NK-92 treated with Interleukin-12 subunit alpha and Interleukin-12 subunit beta, amount 100 ng/mL, for 24 hours (cell line): ENCODE measurements around the gene NLGN1.
"Not testable (repeated sequence)": the region's sequence is repeated elsewhere in the genome, so short reads cannot be mapped to it uniquely, and the experiment has no call there.

Source experiments
- DNase-seq: peaks from one replicate; lab custom pipeline; 2025; lab: John Stamatoyannopoulos, UW

Gene NLGN1

GRCh38 chr3:173397161-173398110 is at the start of gene NLGN1:
NLGN1 (plus strand) TSS chr3:173397744.
- no peak for DNase-seq

GRCh38 chr3:173351886-173352285 is 45.7 kb upstream of the NLGN1 start:
- no peak for DNase-seq

GRCh38 chr3:173353137-173353536 is 44.4 kb upstream of the NLGN1 start:
- not testable (repeated sequence) for DNase-seq

GRCh38 chr3:173354124-173354523 is 43.4 kb upstream of the NLGN1 start:
- no peak for DNase-seq

GRCh38 chr3:173371848-173372487 is 25.6 kb upstream of the NLGN1 start:
- DNase-seq, result no peak

- no peak for DNase-seq
Measured at GRCh38 chr3:173380681-173381080, 16.9 kb upstream of the NLGN1 start.

GRCh38 chr3:173381936-173382335 is 15.6 kb upstream of the NLGN1 start:
- DNase-seq, result not testable (repeated sequence)

- DNase-seq, result no peak
Measured at GRCh38 chr3:173395073-173395411, 2.5 kb upstream of the NLGN1 start.

GRCh38 chr3:173395412-173396181 is 1.9 kb upstream of the NLGN1 start:
- DNase-seq, result no peak

GRCh38 chr3:173396191-173397041 is 1.1 kb upstream of the NLGN1 start:
- no peak for DNase-seq

GRCh38 chr3:173398111-173398479 is 551 bp downstream of the NLGN1 start:
- DNase-seq, result no peak

GRCh38 chr3:173399044-173399443 is 1.5 kb downstream of the NLGN1 start:
- no peak for DNase-seq

- DNase-seq, result no peak
Measured at GRCh38 chr3:173401369-173401768, 3.8 kb downstream of the NLGN1 start.

GRCh38 chr3:173402656-173403055 is 5.1 kb downstream of the NLGN1 start:
- DNase-seq, result no peak

- DNase-seq, result no peak
Measured at GRCh38 chr3:173403376-173403775, 5.8 kb downstream of the NLGN1 start.

- DNase-seq, result no peak
Measured at GRCh38 chr3:173404156-173404555, 6.6 kb downstream of the NLGN1 start.

- DNase-seq, result no peak
Measured at GRCh38 chr3:173410436-173410835, 12.9 kb downstream of the NLGN1 start.

- no peak for DNase-seq
Measured at GRCh38 chr3:173410849-173411248, 13.3 kb downstream of the NLGN1 start.

GRCh38 chr3:173411375-173411973 is 13.9 kb downstream of the NLGN1 start:
- DNase-seq, result no peak

GRCh38 chr3:173416070-173416469 is 18.5 kb downstream of the NLGN1 start:
- no peak for DNase-seq

- no peak for DNase-seq
Measured at GRCh38 chr3:173429076-173429475, 31.5 kb downstream of the NLGN1 start.
